ENCODE data around the gene TMED5.

The TMED5 gene

GRCh38 chr1:93120614-93121013 is 59.6 kb downstream of the TMED5 start:
- no peak for DNase-seq (ENCODE audit: low read depth)

- DNase-seq (ENCODE audit: low read depth) = no peak
Measured at GRCh38 chr1:93114391-93114790, 65.8 kb downstream of the TMED5 start.

GRCh38 chr1:93113127-93113526 is 67.1 kb downstream of the TMED5 start:
- DNase-seq (ENCODE audit: low read depth) = no peak

GRCh38 chr1:93111561-93111960 is 68.7 kb downstream of the TMED5 start:
- DNase-seq (ENCODE audit: low read depth) = no peak

GRCh38 chr1:93111065-93111464 is 69.1 kb downstream of the TMED5 start:
- no peak for DNase-seq (ENCODE audit: low read depth)

GRCh38 chr1:93109578-93109977 is 70.6 kb downstream of the TMED5 start:
- no peak for DNase-seq (ENCODE audit: low read depth)

GRCh38 chr1:93108335-93108734 is 71.9 kb downstream of the TMED5 start:
- DNase-seq (ENCODE audit: low read depth) = no peak

GRCh38 chr1:93107395-93107794 is 72.8 kb downstream of the TMED5 start:
- DNase-seq (ENCODE audit: low read depth) = no peak

GRCh38 chr1:93106226-93106625 is 74.0 kb downstream of the TMED5 start:
- DNase-seq (ENCODE audit: low read depth) = no peak

- DNase-seq (ENCODE audit: low read depth) = no peak
Measured at GRCh38 chr1:93102142-93102541, 78.1 kb downstream of the TMED5 start.
